GM21360 (cell line): ENCODE results near the gene LDLRAD2.
"Not testable (repeated sequence)": the region's sequence is repeated elsewhere in the genome, so short reads cannot be mapped to it uniquely, and the experiment has no call there.

Experiments used
- ATAC-seq: cut with Tn5 transposase; IDR thresholded peaks from one replicate; pipeline ENCODE4 v1.9.1; 2021; ENCODE audit warnings: mild to moderate bottlenecking, moderate library complexity; ENCODE audit not compliant: unreplicated experiment

Gene LDLRAD2

GRCh38 chr1:21811875-21812305 lies at the start of gene LDLRAD2:
TSS of gene LDLRAD2 (plus strand) at chr1:21812265. CDS start at chr1:21812452, 187 bp downstream.
- ATAC-seq, result no peak

- no peak for ATAC-seq
These were observed 48.8 kb upstream of the LDLRAD2 start for GRCh38 chr1:21763236-21763635.

GRCh38 chr1:21763694-21764419 lies 48.2 kb upstream of the LDLRAD2 start:
- ATAC-seq, result no peak

GRCh38 chr1:21764615-21765423 lies 47.2 kb upstream of the LDLRAD2 start:
- ATAC-seq, result no peak

- no peak for ATAC-seq
These were observed 45.9 kb upstream of the LDLRAD2 start for GRCh38 chr1:21766210-21766609.

- ATAC-seq, result not testable (repeated sequence)
These were observed 45.0 kb upstream of the LDLRAD2 start for GRCh38 chr1:21767106-21767505.

GRCh38 chr1:21770201-21770600 lies 41.9 kb upstream of the LDLRAD2 start:
- no peak for ATAC-seq

GRCh38 chr1:21770602-21771001 lies 41.5 kb upstream of the LDLRAD2 start:
- not testable (repeated sequence) for ATAC-seq

- not testable (repeated sequence) for ATAC-seq
These were observed 40.4 kb upstream of the LDLRAD2 start for GRCh38 chr1:21771672-21772071.

- no peak for ATAC-seq
These were observed 38.5 kb upstream of the LDLRAD2 start for GRCh38 chr1:21773585-21773984.

GRCh38 chr1:21774835-21775549 lies 37.1 kb upstream of the LDLRAD2 start:
- no peak for ATAC-seq

- ATAC-seq, result no peak
These were observed 36.5 kb upstream of the LDLRAD2 start for GRCh38 chr1:21775550-21775914.

GRCh38 chr1:21775985-21776562 lies 36.0 kb upstream of the LDLRAD2 start:
- no peak for ATAC-seq

GRCh38 chr1:21776925-21777324 lies 35.1 kb upstream of the LDLRAD2 start:
- not testable (repeated sequence) for ATAC-seq

GRCh38 chr1:21778405-21778727 lies 33.7 kb upstream of the LDLRAD2 start:
- ATAC-seq, result no peak

GRCh38 chr1:21779613-21780521 lies 32.2 kb upstream of the LDLRAD2 start:
- no peak for ATAC-seq

- ATAC-seq, result peak; percentile 21
These were observed 30.2 kb upstream of the LDLRAD2 start for GRCh38 chr1:21781815-21782348.

GRCh38 chr1:21782349-21782867 lies 29.7 kb upstream of the LDLRAD2 start:
- peak; percentile 15 for ATAC-seq

- peak; percentile 53 for ATAC-seq
These were observed 29.0 kb upstream of the LDLRAD2 start, which contains the start of gene USP48 for GRCh38 chr1:21782868-21783678. TSS of gene USP48 (minus strand) at chr1:21783149. CDS start at chr1:21782957, 192 bp downstream.
